Stimulated activated CD4-positive, alpha-beta T cell treated with anti-CD3 and anti-CD28 coated beads, Interleukin-4, amount 100 ng/mL, for 48 hours (primary cell): Measurements from ENCODE around the gene DEPP1.

Source experiments
- DNase-seq, 2 donors: peaks; one replicate each; pipeline ENCODE4 v3.0.0-alpha.2; 2020; ENCODE audit warnings: low read depth in 2 of 2

Gene DEPP1

DNA sequence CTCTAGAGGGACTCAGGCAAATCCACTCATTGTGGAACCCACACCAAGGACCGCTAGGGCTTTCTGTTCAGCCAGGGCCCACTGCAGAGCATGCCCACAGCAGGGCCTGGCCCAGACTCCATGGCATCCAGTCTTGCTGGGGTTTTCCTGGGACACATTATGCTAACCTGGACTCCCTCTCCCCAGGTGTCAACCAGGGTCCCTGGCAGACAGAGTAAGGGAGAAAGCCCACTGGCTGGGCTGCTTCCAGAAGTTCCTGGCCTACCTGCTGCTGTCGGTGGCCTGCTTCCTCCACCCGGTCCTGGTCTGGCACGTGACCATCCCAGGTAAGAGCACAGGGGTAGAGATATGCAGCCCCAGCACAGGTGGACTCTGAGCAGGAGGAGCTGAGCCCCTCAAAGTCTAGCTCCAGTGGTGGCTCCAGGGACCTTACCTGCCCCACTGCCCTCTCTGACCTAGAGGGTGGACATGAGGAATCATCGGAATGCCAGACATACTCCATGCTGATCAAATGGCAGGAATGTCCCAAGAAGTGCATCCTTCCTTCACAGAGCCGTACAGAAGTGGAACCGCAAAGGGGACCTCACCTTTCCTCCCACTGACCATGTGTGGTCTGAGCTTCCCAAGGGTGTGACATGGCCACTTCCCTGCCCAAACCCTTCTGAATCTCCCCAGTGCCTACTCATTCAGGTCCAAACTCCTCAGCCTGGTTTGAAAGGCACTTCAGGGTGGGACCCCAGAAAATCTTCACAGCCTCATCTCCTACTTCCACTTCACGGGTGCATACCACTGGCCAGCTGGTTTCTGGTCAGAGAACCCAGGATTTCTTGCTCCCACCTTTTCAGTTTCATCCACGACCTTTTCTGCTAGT lies 44.9 kb downstream of the DEPP1 start:
- no peak for DNase-seq

DNA sequence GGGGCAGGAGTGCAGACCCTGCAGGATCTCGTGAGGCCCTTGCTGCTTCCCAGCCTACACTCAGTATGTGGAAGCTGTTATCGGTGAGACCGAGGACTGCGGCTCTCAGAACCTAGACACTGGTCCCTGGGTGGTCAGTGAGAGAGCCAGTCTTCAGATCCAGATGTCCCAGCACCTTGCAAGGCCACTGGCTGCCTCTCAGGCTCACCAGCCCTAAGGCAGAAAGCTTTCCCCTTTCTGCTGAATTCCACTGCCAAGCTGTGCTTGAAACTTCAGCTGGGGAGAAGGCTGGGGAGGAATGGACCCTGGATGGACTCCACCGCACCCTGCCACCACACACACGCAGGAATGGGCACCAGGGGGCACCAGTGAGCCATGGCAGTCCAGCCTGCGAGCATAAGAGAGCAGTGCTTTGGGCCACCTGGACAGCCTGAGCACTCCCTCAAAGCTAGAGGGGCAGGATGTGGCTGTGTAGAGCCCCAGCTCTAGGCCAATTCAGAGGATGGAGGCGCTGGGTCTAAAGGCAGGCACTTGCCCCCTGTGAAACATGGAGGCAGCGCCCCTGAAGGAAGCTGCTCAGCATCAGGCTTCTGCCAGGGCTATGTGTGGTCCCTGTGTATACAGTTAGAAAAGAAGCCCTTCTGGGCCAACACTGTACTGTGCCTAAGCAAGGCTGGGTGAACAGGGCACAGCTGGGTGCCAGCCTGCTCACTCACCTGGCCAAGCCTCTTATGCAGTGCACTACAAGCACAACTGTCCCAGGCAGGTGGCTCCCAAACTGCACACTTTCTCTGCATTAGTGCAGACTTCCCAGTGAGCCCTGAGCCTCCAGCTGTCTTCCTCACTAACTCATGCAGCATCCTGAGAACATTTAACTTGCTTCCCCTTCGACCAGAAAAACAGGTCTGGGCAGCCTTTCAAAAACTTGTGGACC lies 45.8 kb downstream of the DEPP1 start:
- DNase-seq = peak; percentile 74 to 89

DNA sequence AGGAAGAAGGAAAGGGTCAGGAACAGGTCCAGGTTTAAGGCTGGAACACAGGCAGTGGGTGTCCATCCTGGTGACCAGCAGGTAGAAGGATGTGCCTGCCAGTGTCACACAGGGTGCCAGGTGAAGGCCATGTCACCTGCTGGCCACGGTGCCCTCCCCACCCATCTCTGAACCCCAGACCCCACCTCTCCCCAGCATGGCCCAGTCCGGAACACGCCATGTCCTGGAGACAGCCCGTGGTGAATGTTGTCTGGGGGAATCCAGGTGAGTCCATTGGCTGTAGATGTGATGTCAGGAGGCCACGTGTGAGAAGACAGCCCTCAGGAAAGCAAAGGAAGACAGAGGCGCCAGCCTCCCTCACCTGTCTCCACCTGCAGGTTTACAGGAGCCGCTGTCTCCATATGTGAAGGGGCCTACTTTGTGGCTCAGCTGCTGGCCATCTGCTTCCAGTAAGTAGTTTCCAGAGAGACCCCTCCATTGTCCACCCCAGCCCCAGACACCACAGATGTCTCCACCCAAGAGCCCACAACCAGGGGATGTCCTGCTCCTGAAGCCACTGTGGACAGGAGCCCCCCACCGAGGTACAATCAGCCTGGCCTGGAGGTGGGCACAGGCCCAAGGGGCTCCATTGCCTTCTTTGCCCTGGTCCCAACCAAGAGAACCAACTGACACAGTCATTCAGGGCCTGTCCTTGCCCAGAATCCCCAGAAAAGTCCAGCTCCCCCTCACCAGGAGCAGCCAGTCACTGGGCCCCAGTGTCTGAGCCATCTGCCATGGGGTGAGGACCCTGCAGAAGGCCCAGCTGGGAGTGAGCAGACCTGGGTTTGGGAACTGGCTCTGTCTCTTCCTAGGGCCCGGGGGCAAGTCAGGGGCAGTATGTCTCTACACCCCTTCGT lies 46.7 kb downstream of the DEPP1 start:
- DNase-seq = no peak

DNA sequence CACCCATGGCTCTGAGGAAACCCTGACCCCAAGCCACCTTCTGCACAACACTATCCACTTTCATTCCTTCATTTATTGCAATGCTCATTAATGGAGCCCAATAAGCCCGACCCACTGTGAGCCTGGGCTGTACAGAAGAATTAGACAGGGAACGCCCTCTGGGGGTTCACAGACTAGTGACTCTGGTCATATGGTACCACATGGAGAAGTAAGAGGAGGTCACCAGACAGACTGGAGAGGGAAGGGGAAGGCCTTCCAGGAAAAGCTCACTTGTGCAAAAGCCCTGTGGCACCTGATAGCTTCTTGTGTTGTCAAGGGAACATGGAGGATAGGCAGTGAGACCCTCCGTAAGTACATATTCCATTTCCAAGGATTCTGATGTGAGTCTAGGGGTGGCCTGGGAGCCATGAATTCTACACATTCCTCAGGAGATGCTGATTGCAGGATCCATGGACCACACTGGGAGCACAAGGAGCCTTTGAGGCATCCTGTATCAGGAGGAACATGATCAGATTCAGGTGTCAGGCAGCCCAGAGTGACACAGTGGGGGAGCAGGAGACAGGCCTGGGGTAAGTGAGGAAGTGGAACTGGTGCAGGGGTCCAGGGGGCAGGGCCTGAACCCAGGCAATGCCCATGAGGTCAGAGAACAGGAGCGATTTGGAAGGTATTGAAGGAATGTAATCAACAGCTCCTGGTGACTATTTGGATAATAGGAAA lies 47.5 kb downstream of the DEPP1 start:
- no peak for DNase-seq

DNA sequence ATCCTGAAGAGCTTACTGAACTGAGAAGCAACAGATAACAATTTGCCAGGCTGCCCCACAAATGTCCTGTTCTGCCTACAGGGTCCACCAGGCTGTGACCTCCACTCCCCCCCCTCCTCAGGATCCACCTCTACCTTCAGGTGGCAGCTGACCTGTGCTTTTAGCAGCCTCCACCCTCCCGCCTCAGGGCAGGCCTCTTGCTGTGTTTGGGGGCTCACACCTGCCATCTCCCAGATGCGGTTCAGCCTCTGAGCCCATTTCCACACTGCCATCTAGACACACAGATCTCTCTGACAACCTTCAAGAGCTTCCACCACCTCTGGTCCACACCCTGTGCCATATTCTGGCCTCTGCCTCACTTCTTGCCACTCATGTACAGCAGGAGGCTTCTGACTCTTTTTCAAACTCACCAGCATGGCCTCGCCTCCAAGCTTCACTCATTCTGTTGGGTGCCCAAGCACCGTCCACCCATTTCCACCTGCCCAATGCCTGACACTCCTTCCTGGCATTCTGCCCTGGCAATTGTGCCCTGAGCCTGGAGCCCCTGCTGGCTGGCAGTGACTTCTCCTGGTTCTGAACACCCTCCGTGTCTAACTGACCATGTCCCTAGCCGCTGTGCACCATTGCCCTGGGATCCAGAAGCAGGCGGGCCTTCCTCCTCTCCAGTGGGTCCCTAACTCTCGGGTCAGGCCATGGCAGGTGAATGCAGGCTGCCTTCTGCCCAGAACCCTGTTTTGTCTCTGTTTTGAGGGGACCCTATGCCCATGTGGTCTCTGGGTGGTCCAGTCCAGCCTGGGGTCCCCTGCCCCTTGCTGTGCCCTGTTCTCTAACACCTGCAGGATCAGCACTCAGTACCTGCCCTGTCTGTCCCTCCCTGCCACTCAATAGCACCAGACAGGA lies 49.0 kb downstream of the DEPP1 start:
- no peak for DNase-seq

DNA sequence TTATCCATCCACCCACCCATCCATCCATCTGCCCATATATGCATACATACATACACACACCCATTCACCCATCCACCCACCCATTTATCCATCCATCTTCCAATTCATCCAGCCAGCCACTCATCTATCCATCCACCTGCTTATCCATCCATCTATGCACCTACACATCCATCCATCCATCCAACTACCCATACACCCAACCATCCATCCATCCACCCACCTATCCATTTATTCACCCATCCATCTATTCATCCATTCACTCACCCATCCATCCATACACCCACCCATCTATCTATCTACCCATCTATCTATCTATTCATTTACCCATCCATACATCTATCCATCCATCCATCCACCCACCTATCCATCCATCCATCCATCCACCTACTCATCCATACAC lies 50.1 kb downstream of the DEPP1 start:
- DNase-seq = no peak

DNA sequence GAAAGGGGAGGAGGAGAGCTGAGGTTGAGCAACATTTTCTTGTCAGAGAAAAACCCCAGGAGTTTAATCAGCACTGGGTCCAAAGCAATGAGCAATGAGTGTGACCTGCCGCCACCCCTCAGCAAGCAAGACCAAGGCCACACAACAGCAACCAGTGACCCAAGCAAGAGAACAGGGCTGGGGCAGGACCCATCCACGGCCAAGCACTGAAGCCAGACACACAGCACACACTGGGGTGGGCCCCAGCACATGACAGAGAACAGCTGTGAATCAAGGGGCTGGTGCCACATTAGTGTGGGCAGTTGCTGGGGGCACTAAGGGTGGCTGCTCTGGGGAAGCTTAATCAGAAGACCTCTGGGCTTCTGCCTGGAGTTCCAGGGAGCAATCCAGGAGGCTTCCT lies 51.3 kb downstream of the DEPP1 start:
- DNase-seq = no peak

DNA sequence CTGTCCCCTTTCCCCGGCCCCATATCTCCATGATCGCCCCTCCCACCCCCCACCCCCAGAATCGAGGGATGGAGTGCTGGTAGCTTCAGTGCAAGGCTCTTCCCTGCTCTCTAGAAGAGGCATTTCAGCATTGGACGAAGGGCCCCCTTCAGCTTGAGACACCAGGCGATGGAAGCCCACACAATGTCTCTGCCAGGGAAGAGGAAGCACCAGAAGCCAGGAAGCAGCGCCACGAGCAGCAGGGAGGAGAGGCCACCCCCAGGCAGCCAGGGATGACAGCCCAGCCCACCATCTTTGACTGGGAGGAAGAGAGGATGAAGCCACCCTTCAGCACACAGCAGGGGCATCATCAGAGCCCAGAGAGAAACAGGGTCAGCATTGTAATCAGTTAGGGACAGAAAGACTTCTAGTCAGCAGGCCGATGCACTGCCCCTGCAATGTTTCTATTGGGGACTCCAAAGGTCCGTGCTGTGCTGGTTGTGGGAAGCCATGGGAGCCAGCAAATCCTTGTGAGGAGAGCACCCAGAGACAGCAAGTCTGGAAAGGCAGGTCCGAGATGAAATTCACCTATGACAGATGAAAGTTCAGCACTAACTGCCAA lies 51.8 kb downstream of the DEPP1 start:
- DNase-seq = no peak
